HG03139 (cell line): ENCODE results near the gene PAK1.
"Not testable (repeated sequence)": the region's sequence is repeated elsewhere in the genome, so short reads cannot be mapped to it uniquely, and the experiment has no call there.

Experiments used
- ATAC-seq: cut with Tn5 transposase; IDR thresholded peaks from one replicate; pipeline ENCODE4 v1.9.1; 2021; ENCODE audit not compliant: unreplicated experiment

PAK1 gene

GRCh38 chr11:77312107-77312506 lies 161.8 kb downstream of the PAK1 start:
- no peak for ATAC-seq

- no peak for ATAC-seq
Measured at GRCh38 chr11:77311701-77312100, 162.2 kb downstream of the PAK1 start.

- no peak for ATAC-seq
Measured at GRCh38 chr11:77310721-77311120, 163.2 kb downstream of the PAK1 start.

- ATAC-seq: no peak
Measured at GRCh38 chr11:77309401-77310085, 164.4 kb downstream of the PAK1 start.

GRCh38 chr11:77308838-77309237 lies 165.1 kb downstream of the PAK1 start:
- no peak for ATAC-seq

GRCh38 chr11:77303328-77303727 lies 170.6 kb downstream of the PAK1 start:
- ATAC-seq: no peak

- ATAC-seq: no peak
Measured at GRCh38 chr11:77302752-77303151, 171.1 kb downstream of the PAK1 start.

- no peak for ATAC-seq
Measured at GRCh38 chr11:77301510-77301909, 172.4 kb downstream of the PAK1 start, which contains the start of gene GDPD4. Gene GDPD4, minus strand, starts transcription at chr11:77301686. Its CDS starts 16,549 bp downstream, at chr11:77285137.

GRCh38 chr11:77300695-77301094 lies 173.2 kb downstream of the PAK1 start:
- ATAC-seq: no peak

- not testable (repeated sequence) for ATAC-seq
Measured at GRCh38 chr11:77300028-77300427, 173.9 kb downstream of the PAK1 start.

- no peak for ATAC-seq
Measured at GRCh38 chr11:77299528-77299993, 174.3 kb downstream of the PAK1 start.

GRCh38 chr11:77294040-77294439 lies 179.9 kb downstream of the PAK1 start:
- ATAC-seq: no peak

GRCh38 chr11:77289737-77290136 lies 184.2 kb downstream of the PAK1 start:
- no peak for ATAC-seq

- no peak for ATAC-seq
Measured at GRCh38 chr11:77287615-77288273, 186.2 kb downstream of the PAK1 start.

GRCh38 chr11:77287136-77287535 lies 186.8 kb downstream of the PAK1 start:
- no peak for ATAC-seq

GRCh38 chr11:77284476-77285468 lies 189.1 kb downstream of the PAK1 start:
- ATAC-seq: no peak

GRCh38 chr11:77283101-77283500 lies 190.8 kb downstream of the PAK1 start:
- ATAC-seq: no peak

GRCh38 chr11:77278595-77279506 lies 195.0 kb downstream of the PAK1 start:
- no peak for ATAC-seq

GRCh38 chr11:77276271-77276670 lies 197.6 kb downstream of the PAK1 start:
- ATAC-seq: no peak
